HG03175 (cell line): Measurements from ENCODE around the gene ACSBG1.

Experiments
- ATAC-seq: cut with Tn5 transposase; IDR thresholded peaks from one replicate; pipeline ENCODE4 v1.9.1; 2021; ENCODE audit warnings: mild to moderate bottlenecking, moderate library complexity; ENCODE audit not compliant: unreplicated experiment

ACSBG1 gene

GRCh38 chr15:78234515-78235040 lies at the start of gene ACSBG1:
ACSBG1 (minus strand) TSS chr15:78234565; CDS start chr15:78234501, 64 bp downstream.
- no peak for ATAC-seq

- ATAC-seq, result no peak
Observed at GRCh38 chr15:78282324-78282723, 48.0 kb upstream of the ACSBG1 start.

- no peak for ATAC-seq
Observed at GRCh38 chr15:78280319-78281072, 46.1 kb upstream of the ACSBG1 start.

- no peak for ATAC-seq
Observed at GRCh38 chr15:78276064-78276943, 41.9 kb upstream of the ACSBG1 start.

GRCh38 chr15:78274994-78275393 lies 40.6 kb upstream of the ACSBG1 start:
- no peak for ATAC-seq

- no peak for ATAC-seq
Observed at GRCh38 chr15:78272776-78273175, 38.4 kb upstream of the ACSBG1 start.

GRCh38 chr15:78272316-78272715 lies 38.0 kb upstream of the ACSBG1 start:
- ATAC-seq, result no peak

GRCh38 chr15:78266806-78267205 lies 32.4 kb upstream of the ACSBG1 start:
- ATAC-seq, result no peak

- no peak for ATAC-seq
Observed at GRCh38 chr15:78266229-78266628, 31.9 kb upstream of the ACSBG1 start.

- ATAC-seq, result no peak
Observed at GRCh38 chr15:78265752-78266224, 31.4 kb upstream of the ACSBG1 start.

GRCh38 chr15:78265137-78265460 lies 30.7 kb upstream of the ACSBG1 start:
- ATAC-seq, result no peak

- ATAC-seq, result no peak
Observed at GRCh38 chr15:78264304-78265136, 30.2 kb upstream of the ACSBG1 start, which contains the start of gene DNAJA4. DNAJA4 (plus strand) TSS chr15:78264562; CDS start chr15:78264764, 202 bp downstream.

GRCh38 chr15:78263907-78264303 lies 29.5 kb upstream of the ACSBG1 start:
- ATAC-seq, result no peak

GRCh38 chr15:78263351-78263781 lies 29.0 kb upstream of the ACSBG1 start:
- no peak for ATAC-seq

GRCh38 chr15:78261062-78261461 lies 26.7 kb upstream of the ACSBG1 start:
- no peak for ATAC-seq

GRCh38 chr15:78260489-78260888 lies 26.1 kb upstream of the ACSBG1 start:
- no peak for ATAC-seq

GRCh38 chr15:78259232-78259631 lies 24.9 kb upstream of the ACSBG1 start:
- ATAC-seq, result no peak

- no peak for ATAC-seq
Observed at GRCh38 chr15:78257681-78258080, 23.3 kb upstream of the ACSBG1 start.

GRCh38 chr15:78256044-78256437 lies 21.7 kb upstream of the ACSBG1 start:
- no peak for ATAC-seq

GRCh38 chr15:78255421-78256043 lies 21.2 kb upstream of the ACSBG1 start:
- no peak for ATAC-seq
